K562 (cell line): ENCODE data around the gene APC. TPM values are rescaled to one million over a fixed set of nuclear protein-coding genes. Genes with fewer than 3 reads are reported as not detected.

Experiments used
- CBFA2T3 ChIP-seq: fragments of 450-650 bp; IDR thresholded peaks from 2 replicates; pipeline ENCODE4 v1.6.1; 2017
- GATAD2B ChIP-seq: fragments of 450-650 bp; IDR thresholded peaks from 2 replicates; pipeline ENCODE4 v1.6.1; 2017; ENCODE audit warnings: mild to moderate bottlenecking, borderline replicate concordance
- KDM1A ChIP-seq, 2 experiments: fragments of 450-650 bp; IDR thresholded peaks; 2 replicates each; pipeline ENCODE4 v1.6.1; 2016; ENCODE audit warnings: mild to moderate bottlenecking in 2 of 2
- MLLT1 ChIP-seq, 2 experiments: fragments of 450-650 bp; IDR thresholded peaks; 2 replicates each; pipeline ENCODE4 v1.6.1; 2016
- PKNOX1 ChIP-seq: fragments of 450-650 bp; IDR thresholded peaks from 2 replicates; pipeline ENCODE4 v1.6.1; 2016
- POLR2AphosphoS5 ChIP-seq: IDR thresholded peaks from 2 replicates; pipeline ENCODE4 v1.6.1; 2011; ENCODE audit warnings: mild to moderate bottlenecking, low read depth, low read length, moderate library complexity; ENCODE audit not compliant: control insufficient read depth, insufficient read depth
- PREB ChIP-seq: sonication (generic); formaldehyde crosslinking; IDR thresholded peaks from 2 replicates; pipeline ENCODE4 v1.8.1; 2023; ENCODE audit warnings: mild to moderate bottlenecking, missing genetic modification reagents
- ZBTB40 ChIP-seq, 2 experiments: fragments of 450-650 bp in 1 of 2; sonication (generic) in 1 of 2; formaldehyde crosslinking in 1 of 2; IDR thresholded peaks; 2 replicates each; pipeline versions ENCODE4 v1.7.1 to v1.9.0; 2016 to 2022; ENCODE audit warnings: inconsistent platforms in 1 of 2, mild to moderate bottlenecking in 1 of 2, missing genetic modification reagents in 1 of 2
- ZNF263 ChIP-seq: sonication (generic); formaldehyde crosslinking; IDR thresholded peaks from 2 replicates; pipeline ENCODE4 v1.8.0; 2022; ENCODE audit warnings: mild to moderate bottlenecking, missing genetic modification reagents, borderline replicate concordance
- ZNF3 ChIP-seq: fragments of 250-450 bp; sonication (Bioruptor Pico); IDR thresholded peaks from 2 replicates; pipeline ENCODE4 v1.5.0; 2021; ENCODE audit warnings: mild to moderate bottlenecking, moderate library complexity
- ZNF639 ChIP-seq, 2 experiments: fragments of 200-800 bp in 1 of 2; sonication (Bioruptor generic) in 1 of 2; sonication (generic) in 1 of 2; formaldehyde crosslinking in 1 of 2; IDR thresholded peaks in 1 of 2; conservative IDR thresholded peaks in 1 of 2; 2 replicates each; pipeline versions ENCODE4 v1.5.0 to v1.6.1; 2016 to 2020; ENCODE audit warnings: missing compliant biosample characterization in 1 of 2, missing genetic modification characterization in 1 of 2, missing genetic modification reagents in 1 of 2
- polyA plus RNA-seq, 8 experiments: library from polyadenylated mRNA; depleted of rRNA in 4 of 8; stranded (reverse) in 5 of 8; unstranded in 3 of 8; fragments of >200 nt; fragmentation: Nextera tagmentation in 2 of 8; fragmentation: Illumina TruSeq in 1 of 8; extraction: Ambion mirVana in 2 of 8; extraction: Trizol in 1 of 8; gene quantifications; 2 replicates each; pipeline versions ENCODE4 v1.2.1 to v1.2.3, GENCODE V29; 2011 to 2014; ENCODE audit warnings: inconsistent platforms in 1 of 8, missing spikeins in 1 of 8
- total RNA-seq, 7 experiments: library from RNA; depleted of rRNA in 6 of 7; stranded (reverse); fragments of >200 nt in 6 of 7; fragmentation: Illumina TruSeq in 2 of 7; extraction: Trizol in 2 of 7; gene quantifications; 2 replicates each; pipeline versions ENCODE4 v1.2.1 to v1.2.3, GENCODE V29; 2011 to 2021; ENCODE audit warnings: low replicate concordance in 1 of 7

Gene APC
- total and polyA plus RNA-seq, 9 of the 15 experiments (the other 6 are each of a cell fraction or from before 2014, with no cell fraction given): 5.7 to 29.5 (median 15.4) TPM

GRCh38 chr5:112706446-112707016 is 31.2 kb upstream of the APC start (continued):
- 0 out of 2 replicates have a peak, but pooled peaks have one; percentile 14 for TF ChIP-seq ZBTB40 (IDR thresholded peaks at IDR 0.05)
- TF ChIP-seq ZBTB40 (CRISPR knock-in tag; IDR thresholded peaks at IDR 0.05): no peak
- no peak for TF ChIP-seq ZNF263 (CRISPR knock-in tag)
- no peak for TF ChIP-seq MLLT1 (IDR thresholded peaks at IDR 0.05)
- TF ChIP-seq ZNF3 (CRISPR knock-in tag): no peak
- peak; percentile 45; the same call in 1 of the 2 replicates for TF ChIP-seq CBFA2T3
- TF ChIP-seq PREB (CRISPR knock-in tag): no peak
- TF ChIP-seq ZNF639 (CRISPR knock-in tag; conservative IDR thresholded peaks at IDR 0.05 in 1 of 2, IDR thresholded peaks at IDR 0.05 in 1 of 2): no peak
- TF ChIP-seq PKNOX1: peak; percentile 89
- TF ChIP-seq GATAD2B: peak; percentile 42; the same call in 1 of the 2 replicates
- no peak for TF ChIP-seq POLR2AphosphoS5
- TF ChIP-seq KDM1A (IDR thresholded peaks at IDR 0.05): peak; percentile 30 to 64; a peak in 3 of 4 replicates
